ENCODE data around the gene HMCN2.
"Not testable (repeated sequence)": the region's sequence is repeated elsewhere in the genome, so short reads cannot be mapped to it uniquely, and the experiment has no call there.

GRCh38 chr9:130401742-130402141 is 136.2 kb downstream of the HMCN2 start:
- not testable (repeated sequence) for TF ChIP-seq CTCF (IDR thresholded peaks at IDR 0.05; ENCODE audit: extremely low read depth in 1 of 2, insufficient read depth in 1 of 2, low read depth in 1 of 2, low read length in 2 of 2); POLR2AphosphoS5 (IDR thresholded peaks at IDR 0.05; ENCODE audit: insufficient read depth, low read depth, low read length); POLR2A (IDR thresholded peaks at IDR 0.05; ENCODE audit: low read depth, low read length); FOS (IDR thresholded peaks at IDR 0.05; ENCODE audit: borderline replicate concordance, insufficient read depth, low read length); EZH2 (IDR thresholded peaks at IDR 0.05; ENCODE audit: borderline replicate concordance, low read depth, low read length, severe bottlenecking); MAX (IDR thresholded peaks at IDR 0.05; ENCODE audit: insufficient read depth, insufficient read length); MYC (IDR thresholded peaks at IDR 0.05; ENCODE audit: low read depth, low read length); GATA2 (IDR thresholded peaks at IDR 0.05; ENCODE audit: insufficient read depth, insufficient read length, low read depth, low read length); JUN (IDR thresholded peaks at IDR 0.05; ENCODE audit: borderline replicate concordance, insufficient read depth, insufficient read length, low read depth)
